GM18498 (cell line): ENCODE results near the gene CASP8.
"Not testable (repeated sequence)": the region's sequence is repeated elsewhere in the genome, so short reads cannot be mapped to it uniquely, and the experiment has no call there.

Experiments
- ATAC-seq: cut with Tn5 transposase; IDR thresholded peaks from one replicate; pipeline ENCODE4 v1.9.1; 2021; ENCODE audit warnings: mild to moderate bottlenecking, moderate library complexity; ENCODE audit not compliant: unreplicated experiment

The CASP8 gene

GRCh38 chr2:201260302-201260800 lies at the start of gene CASP8:
Gene CASP8 (plus strand): TSS chr2:201260536. CDS start chr2:201266487, 5,951 bp downstream.
- ATAC-seq = peak; percentile 38

DNA sequence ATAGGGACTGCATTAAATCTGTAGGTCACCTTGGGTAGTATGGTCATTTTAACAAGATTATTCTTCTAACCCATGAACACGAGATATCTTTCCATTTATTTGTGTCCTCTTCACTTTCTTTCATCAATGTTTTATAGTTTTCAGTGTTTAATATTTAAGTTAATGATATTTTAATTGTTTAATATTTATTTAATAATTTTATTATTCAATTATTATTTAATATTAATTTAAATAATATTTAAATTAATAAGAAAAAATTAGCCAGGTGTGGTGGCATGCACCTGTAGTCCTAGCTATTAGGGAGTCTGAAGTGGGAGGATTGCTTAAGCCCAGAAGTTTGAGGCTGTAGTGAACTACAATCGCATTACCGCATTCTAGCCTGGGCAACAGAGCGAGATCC lies 44.4 kb upstream of the CASP8 start:
- no peak for ATAC-seq

GRCh38 chr2:201216918-201217317 lies 43.4 kb upstream of the CASP8 start:
- no peak for ATAC-seq

DNA sequence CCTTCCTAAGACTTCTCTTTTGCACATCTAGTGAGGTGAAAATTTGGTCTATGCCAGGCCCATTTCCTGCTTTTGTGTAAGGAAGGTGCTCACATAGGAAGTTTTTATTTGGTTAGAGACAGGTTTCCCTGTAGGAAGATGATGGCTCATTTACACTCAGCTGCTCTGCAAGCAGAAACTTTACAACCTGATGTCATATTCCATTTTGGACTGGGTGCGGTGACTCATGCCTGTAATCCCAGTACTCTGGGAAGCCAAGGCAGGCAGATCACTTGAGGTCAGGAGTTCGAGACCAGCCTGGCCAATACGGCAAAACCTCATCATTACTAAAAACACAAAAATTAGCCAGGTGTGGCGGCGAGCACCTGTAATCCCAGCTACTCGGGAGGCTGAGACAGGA lies 41.6 kb upstream of the CASP8 start:
- ATAC-seq = no peak

DNA sequence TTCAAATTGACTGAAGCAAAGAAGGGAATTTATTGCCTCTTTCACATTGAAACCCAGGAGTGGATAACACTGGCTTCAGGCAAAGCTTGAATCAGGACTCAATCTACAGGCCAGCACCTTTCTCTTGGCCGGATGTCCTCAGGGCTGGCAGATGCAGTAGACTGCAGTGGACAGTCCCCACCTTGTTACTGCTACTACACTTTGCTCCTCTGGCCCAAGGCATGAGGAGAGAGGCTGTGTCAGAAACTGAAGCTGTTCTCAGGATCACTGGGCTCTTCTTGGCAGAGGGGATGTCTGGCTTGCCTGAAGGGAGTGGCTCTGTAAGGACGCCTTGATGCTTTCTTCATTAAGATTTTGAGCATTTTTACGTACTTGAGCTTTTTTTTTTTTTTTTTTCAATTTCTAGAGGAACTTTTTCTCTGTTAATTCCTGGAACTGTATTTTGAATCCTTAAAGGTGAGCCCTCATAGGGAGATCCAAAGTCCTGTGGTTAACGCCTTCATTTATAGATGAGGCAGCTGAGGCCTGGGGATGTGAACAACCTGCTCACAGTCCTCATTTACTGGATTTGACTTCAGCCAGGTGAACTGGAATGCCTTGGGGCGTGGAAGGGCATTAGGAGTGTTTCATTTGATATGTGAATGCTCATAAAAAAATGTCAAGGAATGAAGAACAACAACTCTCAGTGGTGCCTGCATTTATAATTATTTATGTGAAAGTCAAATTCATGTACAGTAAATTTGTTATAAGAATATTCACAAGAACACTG lies 40.8 kb upstream of the CASP8 start:
- ATAC-seq = no peak

DNA sequence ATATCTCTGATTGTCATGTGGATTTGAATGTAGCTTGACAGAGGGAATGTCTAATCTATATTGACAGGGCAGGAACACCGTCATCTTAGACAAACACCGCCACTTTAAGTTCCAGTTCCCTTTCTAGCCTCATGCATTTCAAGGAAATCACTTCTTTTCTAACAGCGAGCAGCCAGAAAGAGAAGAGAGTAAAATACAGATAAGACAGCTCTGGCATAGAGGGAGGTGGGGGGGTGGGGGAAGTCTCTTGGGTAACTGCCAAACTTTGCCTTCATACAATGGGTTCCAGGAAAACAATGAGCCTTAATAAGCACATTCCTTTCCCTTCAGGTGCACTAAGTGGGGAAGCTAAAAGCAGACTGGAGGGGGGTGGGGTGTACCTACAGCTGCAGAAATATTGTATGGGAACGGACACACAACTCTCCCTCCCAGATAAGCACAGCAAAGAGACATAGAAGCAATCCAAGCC lies 40.2 kb upstream of the CASP8 start:
- no peak for ATAC-seq

DNA sequence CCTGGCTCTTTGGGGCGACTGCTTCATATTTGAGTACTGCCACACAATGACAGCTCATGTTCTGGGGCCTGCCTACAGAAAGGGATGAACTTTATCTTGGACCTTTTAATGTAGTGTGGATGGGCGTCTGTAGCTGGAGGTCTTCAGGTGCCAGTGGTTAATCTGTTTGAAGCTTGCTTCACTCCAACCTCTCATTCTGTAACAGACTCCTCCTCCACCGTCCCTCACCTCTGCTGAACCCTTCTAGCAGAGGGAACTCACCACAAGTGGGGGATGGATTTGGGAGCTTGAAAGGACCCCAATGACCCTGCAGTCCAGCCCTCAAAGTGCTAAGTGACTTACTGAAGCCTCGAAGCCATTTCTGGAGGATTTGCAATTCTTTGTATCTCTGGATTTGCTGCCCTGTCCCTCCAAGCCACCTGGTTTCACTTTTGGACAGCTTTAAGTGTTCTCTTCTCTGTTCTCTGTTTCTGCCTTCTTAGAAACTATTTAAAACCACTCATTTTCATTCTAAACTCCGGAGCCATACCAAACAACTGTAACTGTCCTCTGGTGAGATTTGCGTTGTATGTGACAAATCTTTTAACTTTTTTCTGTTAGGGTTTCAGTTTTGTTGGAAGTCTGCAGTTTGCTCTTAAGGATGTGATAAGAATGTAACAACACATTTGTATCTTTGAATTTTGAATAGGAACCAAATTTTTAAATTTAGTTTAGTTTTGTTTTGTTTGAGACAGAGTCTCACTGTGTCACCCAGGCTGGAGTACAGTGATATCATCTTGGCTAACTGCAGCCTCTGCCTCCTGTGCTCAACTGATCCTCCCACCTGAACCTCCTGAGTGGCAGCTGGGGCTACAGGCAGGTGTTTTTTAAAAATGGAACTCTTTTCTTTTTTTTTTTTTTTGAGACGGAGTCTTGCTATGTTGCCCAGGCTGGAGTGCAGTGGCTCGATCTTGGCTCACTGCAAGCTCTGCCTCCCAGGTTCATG lies 37.0 kb upstream of the CASP8 start:
- ATAC-seq = peak; percentile 94

DNA sequence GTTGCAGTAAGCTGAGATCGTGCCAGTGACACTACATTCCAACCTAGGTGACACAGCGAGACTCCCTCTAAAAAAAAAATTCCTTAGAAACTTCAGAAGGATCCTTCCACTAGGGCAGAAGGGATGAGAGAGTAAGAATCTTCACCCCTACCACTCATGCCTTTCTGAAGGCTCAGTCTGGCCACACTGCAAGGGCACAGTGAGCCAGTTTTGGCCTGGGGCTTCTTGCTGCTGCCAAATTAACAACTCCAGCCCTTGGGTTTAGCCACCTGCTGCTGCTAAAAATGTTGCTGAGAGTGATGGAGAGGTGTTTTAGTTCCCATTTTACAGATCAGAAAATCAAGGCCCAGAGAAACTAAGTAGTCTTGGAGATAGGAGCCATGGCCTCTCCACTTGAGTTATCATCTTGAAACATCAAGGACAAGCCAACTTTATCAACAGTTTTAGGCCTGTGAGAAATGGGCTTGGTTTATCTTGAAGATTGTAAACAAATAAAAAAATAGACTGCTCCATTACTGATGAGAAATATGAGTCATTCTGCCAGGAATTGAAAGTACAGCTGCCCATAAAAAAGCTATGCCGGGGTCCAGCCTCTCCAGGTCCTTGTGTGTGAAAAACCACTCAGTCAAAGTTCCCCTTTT lies 31.9 kb upstream of the CASP8 start:
- no peak for ATAC-seq

DNA sequence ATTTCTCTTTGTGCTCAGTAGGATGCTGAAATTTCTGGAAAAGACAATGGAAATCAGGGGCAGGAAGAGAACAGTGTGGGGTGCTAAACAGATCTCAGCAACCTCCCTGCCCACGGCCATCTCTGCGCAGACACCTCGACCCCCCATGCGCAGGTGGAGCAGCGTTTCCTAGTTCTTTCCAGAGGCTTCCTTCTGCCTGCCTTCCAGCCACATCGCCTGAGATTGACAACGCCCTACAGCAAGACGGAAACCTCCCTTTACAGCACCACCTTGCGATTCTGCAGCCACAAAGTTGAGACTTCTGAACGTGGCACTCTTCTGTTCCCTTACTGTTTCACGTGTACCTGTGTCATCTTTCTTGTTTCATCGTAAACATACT lies 31.4 kb upstream of the CASP8 start:
- ATAC-seq = no peak

DNA sequence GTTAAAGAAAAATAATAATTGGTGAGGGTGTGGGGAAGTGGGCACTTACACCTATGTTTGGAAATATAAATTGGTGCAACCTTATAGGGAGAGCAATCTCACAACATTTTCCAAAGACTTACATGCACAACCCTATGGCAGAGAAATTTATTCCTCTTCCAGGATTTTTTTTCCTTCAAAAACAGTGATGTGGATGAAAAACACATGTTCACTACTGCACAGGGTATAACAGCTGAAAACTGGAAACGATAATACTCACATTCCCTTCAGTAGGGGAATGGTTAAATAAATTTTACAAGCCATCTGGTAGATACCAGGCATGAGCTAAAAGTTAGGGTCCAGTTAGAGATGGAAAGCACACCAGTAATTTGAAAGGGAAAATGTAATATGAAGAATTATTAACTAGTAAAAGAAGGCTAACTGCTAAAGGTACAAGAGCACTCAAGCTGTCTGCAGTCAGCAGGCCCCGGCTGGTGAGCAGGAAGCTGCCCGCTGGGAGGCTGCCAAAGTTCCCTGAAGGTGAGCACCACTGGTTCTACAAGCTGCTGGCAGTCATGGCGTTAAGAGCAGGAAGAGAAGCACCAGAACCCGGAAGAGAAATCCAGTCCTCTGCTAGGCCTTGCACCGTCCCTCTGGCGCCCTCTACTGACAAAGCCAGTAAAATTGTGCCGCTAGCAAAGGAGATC lies 28.4 kb upstream of the CASP8 start:
- peak; percentile 42 for ATAC-seq

DNA sequence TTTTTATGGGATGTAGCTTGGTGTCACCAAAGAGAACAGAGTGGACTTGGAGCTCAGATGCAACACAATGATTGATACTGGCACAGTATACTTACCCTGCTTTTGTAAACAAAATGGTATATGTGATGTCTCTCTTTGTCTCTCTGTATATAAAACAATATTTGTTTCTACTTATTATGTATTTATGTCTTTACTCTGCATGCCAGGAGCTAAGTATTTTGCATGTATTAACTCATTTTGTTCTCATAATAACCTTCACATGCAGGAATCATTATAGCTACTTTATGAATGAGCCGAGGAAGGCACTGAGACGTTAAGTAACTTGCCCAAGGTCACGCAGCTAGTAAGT lies 27.9 kb upstream of the CASP8 start:
- no peak for ATAC-seq

GRCh38 chr2:201233192-201233811 lies 27.0 kb upstream of the CASP8 start:
- peak; percentile 92 for ATAC-seq

- peak; percentile 28 for ATAC-seq
Observed at GRCh38 chr2:201233812-201234662, 26.3 kb upstream of the CASP8 start.

DNA sequence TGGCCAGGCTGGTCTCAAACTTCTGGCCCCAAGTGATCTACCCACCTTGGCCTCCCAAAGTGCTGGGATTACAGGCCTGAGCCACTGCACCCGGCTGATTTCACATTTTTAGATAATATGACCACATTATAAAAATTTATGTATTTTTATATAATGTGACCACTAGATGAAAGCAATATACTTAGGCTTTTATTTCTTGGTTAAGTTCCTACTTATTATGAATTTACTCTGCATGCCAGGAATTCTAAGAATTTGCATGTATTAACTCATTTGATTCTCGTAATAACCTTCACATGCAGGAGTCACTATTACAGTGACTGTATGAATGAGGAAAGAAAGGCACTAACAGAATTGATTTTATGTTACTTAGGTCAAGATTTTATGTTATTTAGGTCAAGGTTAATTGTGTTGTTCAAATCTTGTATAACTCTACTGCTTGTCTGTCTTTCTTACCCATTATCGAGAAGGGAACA lies 25.6 kb upstream of the CASP8 start:
- no peak for ATAC-seq

GRCh38 chr2:201235860-201236811 lies 24.2 kb upstream of the CASP8 start:
- no peak for ATAC-seq

DNA sequence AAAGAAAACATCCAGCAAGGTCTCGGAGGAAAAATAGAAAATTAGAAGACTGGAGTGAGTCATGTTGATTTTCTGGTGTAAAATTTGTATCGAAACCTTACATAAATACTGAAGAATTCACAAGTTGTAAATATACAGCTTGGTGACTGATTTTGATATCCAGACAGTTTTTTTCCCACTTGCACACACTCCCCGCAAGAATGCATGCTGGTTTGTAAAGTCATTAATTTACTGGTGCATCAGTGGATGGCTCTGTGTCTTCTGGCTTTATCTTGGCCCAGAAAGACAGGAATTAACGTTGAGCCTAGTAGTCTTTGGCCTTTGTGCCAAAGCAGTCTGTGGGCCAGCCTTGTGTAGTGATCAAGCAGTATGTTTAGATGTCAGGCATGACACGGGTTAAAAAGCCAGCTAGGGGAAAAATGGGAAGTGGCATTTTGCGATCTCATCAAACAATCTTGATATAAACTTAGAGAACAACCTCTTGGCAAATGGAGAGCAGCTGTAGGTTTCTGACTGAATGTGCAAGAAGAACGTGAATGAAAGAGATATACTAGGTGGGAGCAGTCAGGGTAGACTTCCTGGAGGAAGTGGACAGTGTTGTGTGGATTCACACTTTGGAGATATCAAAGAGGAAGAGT lies 22.7 kb upstream of the CASP8 start:
- no peak for ATAC-seq

- ATAC-seq = not testable (repeated sequence)
Observed at GRCh38 chr2:201239167-201239935, 21.0 kb upstream of the CASP8 start.
